Gastroesophageal sphincter (tissue), 4 donors: ENCODE measurements around the gene CEP250. TPM values are rescaled to one million over a fixed set of nuclear protein-coding genes. Genes with fewer than 3 reads are reported as not detected.

Experiments used
- ATAC-seq: fragments of 150-250 bp; one replicate; pipeline ENCODE4 v1.9.1; 2016; ENCODE audit warnings: mild to moderate bottlenecking, moderate library complexity
- H3K27ac ChIP-seq, 4 donors: fragments of 200-600 bp; sonication (generic) in 3 of 4; 1 replicate in 3 of 4; 2 replicates in 1 of 4; pipeline ENCODE4 v1.5.1; 2016 to 2019
- H3K27me3 ChIP-seq: fragments of 200-600 bp; sonication (generic); one replicate; pipeline ENCODE4 v1.5.1; 2019
- H3K36me3 ChIP-seq, 2 donors: fragments of 200-600 bp; sonication (generic); one replicate each; pipeline ENCODE4 v1.5.1; 2019; ENCODE audit warnings: control low read depth in 1 of 2
- H3K4me1 ChIP-seq, 3 donors: fragments of 200-600 bp; sonication (generic); 1 replicate in 2 of 3; 2 replicates in 1 of 3; pipeline ENCODE4 v1.5.1; 2016 to 2019; ENCODE audit warnings: control low read depth in 2 of 3
- H3K4me3 ChIP-seq, 2 donors: fragments of 200-600 bp; sonication (generic); one replicate each; pipeline ENCODE4 v1.5.1; 2019; ENCODE audit warnings: mild to moderate bottlenecking in 1 of 2, moderate library complexity in 1 of 2
- H3K9me3 ChIP-seq, 3 donors: fragments of 200-600 bp; sonication (generic); one replicate each; pipeline ENCODE4 v1.5.1; 2017 to 2019; ENCODE audit warnings: control low read depth in 2 of 3
- CTCF ChIP-seq, 4 experiments: fragments of 200-600 bp in 2 of 4; fragments of 450-650 bp in 2 of 4; sonication (generic) in 1 of 4; IDR thresholded peaks; one replicate each; pipeline ENCODE4 v1.5.1; 2017 to 2019; ENCODE audit warnings: antibody characterized with exemption in 4 of 4, mild to moderate bottlenecking in 2 of 4, moderate library complexity in 2 of 4
- EP300 ChIP-seq: sonication (generic); formaldehyde crosslinking; IDR thresholded peaks from one replicate; pipeline ENCODE4 v1.6.1; 2017; ENCODE audit warnings: antibody characterized with exemption, mild to moderate bottlenecking
- POLR2A ChIP-seq, 2 donors: fragments of 450-650 bp; IDR thresholded peaks; one replicate each; pipeline ENCODE4 v1.6.1; 2017; ENCODE audit warnings: antibody characterized with exemption in 2 of 2, mild to moderate bottlenecking in 2 of 2, moderate library complexity in 1 of 2
- POLR2AphosphoS5 ChIP-seq: sonication (generic); formaldehyde crosslinking; IDR thresholded peaks from one replicate; pipeline ENCODE4 v1.6.1; 2017; ENCODE audit warnings: antibody characterized with exemption
- WGBS, 2 donors: methylation state at CpG; one replicate each; pipeline ENCODE4 v1.1.5; 2018; ENCODE audit warnings: low coverage in 1 of 2; 5-methylcytosine and 5-hydroxymethylcytosine counted together
- total RNA-seq, 4 donors: library from RNA; depleted of rRNA; stranded (reverse); fragments of >200 nt; gene quantifications; one replicate each; pipeline ENCODE4 v1.1.0, GENCODE V29; 2016

The CEP250 gene
- total RNA-seq = 10 to 100 TPM; 22.6 to 37.9 (median 30.9) TPM

- no peaks in the 10 kb centered on the region for H3K27me3 ChIP-seq
- peak within 1 kb of the TSS; percentile 64 to 92 (median 89) for H3K27ac ChIP-seq
- H3K36me3 ChIP-seq = peaks cover 0 to 5% of the 10 kb centered on the region in 2 donors
- WGBS, 2 donors = 0% methylated on average over 15 of the region's 59 CpGs; no CpG with 5 or more reads in 1 of the 2 donors
- no peaks in the 10 kb centered on the region for H3K9me3 ChIP-seq
- H3K4me3 ChIP-seq = peak within 1 kb of the TSS; percentile 66 to 92
- ATAC-seq = peak; percentile 98
- TF ChIP-seq POLR2AphosphoS5 (peak; percentile 69), CTCF (IDR thresholded peaks at IDR 0.05) (peak in 2 of 4 experiments; percentile 7 to 12), EP300 (no peak), POLR2A (IDR thresholded peaks at IDR 0.05) (peak in 1 of 2 donors; percentile 27)
- peaks cover 0 to 20% (median 6%) of the 10 kb centered on the region in 3 donors for H3K4me1 ChIP-seq
Measured at GRCh38 chr20:35454881-35455609, at the start of gene CEP250. Gene CEP250 (plus strand): TSS chr20:35455598. CDS start chr20:35462368, 6,770 bp downstream.

GRCh38 chr20:35405775-35406174 is 49.6 kb upstream of the CEP250 start:
- Histone ChIP-seq H3K36me3 (peaks cover 0 to 53% of the 10 kb centered on the region in 2 donors), H3K4me3 (no peak overlapping the region), H3K4me1 (peaks cover 0 to 10% (median under 1%) of the 10 kb centered on the region in 3 donors), H3K27ac (no peak overlapping the region), H3K9me3 (peaks cover 0 to 8% (median 0%) of the 10 kb centered on the region in 3 donors), H3K27me3 (no peaks in the 10 kb centered on the region)
- ATAC-seq = no peak
- whole genome bisulfite sequencing, 2 donors = 93 to 100% methylated on average over 2 to 3 of the region's 3 CpGs
- TF ChIP-seq POLR2A (IDR thresholded peaks at IDR 0.05) (no peak), POLR2AphosphoS5 (no peak), EP300 (no peak), CTCF (IDR thresholded peaks at IDR 0.05) (no peak)

- H3K36me3 ChIP-seq = peaks cover 0 to 53% of the 10 kb centered on the region in 2 donors
- peaks cover 0 to 8% (median 0%) of the 10 kb centered on the region in 3 donors for H3K9me3 ChIP-seq
- H3K4me1 ChIP-seq = peaks cover 0 to 22% (median 5%) of the 10 kb centered on the region in 3 donors
- 87% methylated on average over 2 of the region's 3 CpGs; no CpG with 5 or more reads in 1 of the 2 donors for WGBS, 2 donors
- no peak overlapping the region for H3K4me3 ChIP-seq
- H3K27me3 ChIP-seq = no peaks in the 10 kb centered on the region
- no peak for ATAC-seq
- H3K27ac ChIP-seq = no peak overlapping the region
- TF ChIP-seq POLR2A (IDR thresholded peaks at IDR 0.05) (no peak), EP300 (no peak), POLR2AphosphoS5 (no peak), CTCF (IDR thresholded peaks at IDR 0.05) (no peak)
Measured at GRCh38 chr20:35408270-35408669, 47.1 kb upstream of the CEP250 start.

- Histone ChIP-seq H3K27ac (no peak overlapping the region), H3K36me3 (peaks cover 0 to 52% of the 10 kb centered on the region in 2 donors), H3K9me3 (peaks cover 0 to 8% (median 0%) of the 10 kb centered on the region in 3 donors), H3K4me1 (peaks cover 0 to 22% (median 5%) of the 10 kb centered on the region in 3 donors), H3K27me3 (no peaks in the 10 kb centered on the region), H3K4me3 (no peak overlapping the region)
- TF ChIP-seq EP300 (no peak), POLR2A (IDR thresholded peaks at IDR 0.05) (no peak), CTCF (IDR thresholded peaks at IDR 0.05) (no peak), POLR2AphosphoS5 (no peak)
- 80% methylated on average over 1 of the region's 3 CpGs; no CpG with 5 or more reads in 1 of the 2 donors for WGBS, 2 donors
- ATAC-seq = no peak
Measured at GRCh38 chr20:35409542-35409941, 45.9 kb upstream of the CEP250 start.
